ENCODE results near the gene CCDC73.

DNA sequence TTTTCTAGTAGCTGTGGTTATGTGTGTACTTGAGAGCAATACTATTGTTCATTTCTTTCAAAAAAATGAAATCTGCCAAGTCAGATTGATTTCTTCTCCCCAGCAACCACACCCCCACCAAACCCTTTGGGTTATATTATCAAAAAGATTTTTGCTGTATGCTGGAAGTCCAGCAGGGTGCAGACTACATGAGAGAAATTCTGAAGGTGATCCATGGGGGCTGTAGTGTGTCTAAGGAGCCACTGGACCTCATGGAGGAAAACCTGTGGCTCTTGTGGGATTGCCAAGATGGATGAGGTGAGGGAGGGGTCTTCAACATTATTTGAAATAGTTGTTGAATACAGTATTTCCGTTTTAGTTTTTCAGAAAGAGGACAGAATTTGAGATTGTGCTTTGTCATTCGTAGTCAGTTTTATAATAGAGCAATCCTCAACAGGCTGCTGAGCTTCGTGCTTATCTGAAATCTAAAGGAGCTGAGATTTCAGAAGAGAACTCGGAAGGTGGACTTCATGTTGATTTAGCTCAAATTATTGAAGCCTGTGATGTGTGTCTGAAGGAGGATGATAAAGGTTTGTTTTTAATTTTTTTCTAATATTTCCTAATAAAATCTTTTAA, 207.8 kb downstream of the CCDC73 start:
- TF ChIP-seq, protein P1, sequence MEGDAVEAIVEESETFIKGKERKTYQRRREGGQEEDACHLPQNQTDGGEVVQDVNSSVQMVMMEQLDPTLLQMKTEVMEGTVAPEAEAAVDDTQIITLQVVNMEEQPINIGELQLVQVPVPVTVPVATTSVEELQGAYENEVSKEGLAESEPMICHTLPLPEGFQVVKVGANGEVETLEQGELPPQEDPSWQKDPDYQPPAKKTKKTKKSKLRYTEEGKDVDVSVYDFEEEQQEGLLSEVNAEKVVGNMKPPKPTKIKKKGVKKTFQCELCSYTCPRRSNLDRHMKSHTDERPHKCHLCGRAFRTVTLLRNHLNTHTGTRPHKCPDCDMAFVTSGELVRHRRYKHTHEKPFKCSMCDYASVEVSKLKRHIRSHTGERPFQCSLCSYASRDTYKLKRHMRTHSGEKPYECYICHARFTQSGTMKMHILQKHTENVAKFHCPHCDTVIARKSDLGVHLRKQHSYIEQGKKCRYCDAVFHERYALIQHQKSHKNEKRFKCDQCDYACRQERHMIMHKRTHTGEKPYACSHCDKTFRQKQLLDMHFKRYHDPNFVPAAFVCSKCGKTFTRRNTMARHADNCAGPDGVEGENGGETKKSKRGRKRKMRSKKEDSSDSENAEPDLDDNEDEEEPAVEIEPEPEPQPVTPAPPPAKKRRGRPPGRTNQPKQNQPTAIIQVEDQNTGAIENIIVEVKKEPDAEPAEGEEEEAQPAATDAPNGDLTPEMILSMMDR (conservative IDR thresholded peaks at IDR 0.05) = no peak; the same call in 1 of the 2 replicates
- TF ChIP-seq EZH2 (IDR thresholded peaks at IDR 0.05; ENCODE audit: low read depth) = no peak
